Inferior parietal cortex (tissue), 1 donor: ENCODE data around the gene AHCTF1.
A peak's percentile ranks its signal among the peaks of the same experiment; 100 is the strongest.
"Not testable (repeated sequence)": the region's sequence is repeated elsewhere in the genome, so short reads cannot be mapped to it uniquely, and the experiment has no call there.

ENCODE experiments used
- DNase-seq: peaks from one replicate; pipeline ENCODE4 v3.0.0-alpha.2; 2016; ENCODE audit errors: extremely low spot score

Gene AHCTF1

DNA sequence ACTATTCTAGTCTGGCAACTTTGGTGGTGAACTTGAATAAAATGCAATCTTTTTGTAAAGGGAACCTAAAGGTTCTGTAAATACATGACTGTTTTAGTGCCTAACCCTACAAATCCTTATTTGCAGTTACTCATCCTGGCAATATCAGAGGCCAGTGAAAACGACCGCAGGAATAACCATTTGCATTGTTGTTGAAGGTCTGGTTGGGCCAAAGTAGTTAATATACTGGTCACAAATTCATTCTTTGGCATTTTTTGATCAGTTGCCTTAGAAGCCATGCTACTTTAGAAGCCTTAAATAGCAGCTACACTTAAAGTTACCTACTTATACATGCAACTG, 93.7 kb downstream of the AHCTF1 start:
- DNase-seq, result no peak

DNA sequence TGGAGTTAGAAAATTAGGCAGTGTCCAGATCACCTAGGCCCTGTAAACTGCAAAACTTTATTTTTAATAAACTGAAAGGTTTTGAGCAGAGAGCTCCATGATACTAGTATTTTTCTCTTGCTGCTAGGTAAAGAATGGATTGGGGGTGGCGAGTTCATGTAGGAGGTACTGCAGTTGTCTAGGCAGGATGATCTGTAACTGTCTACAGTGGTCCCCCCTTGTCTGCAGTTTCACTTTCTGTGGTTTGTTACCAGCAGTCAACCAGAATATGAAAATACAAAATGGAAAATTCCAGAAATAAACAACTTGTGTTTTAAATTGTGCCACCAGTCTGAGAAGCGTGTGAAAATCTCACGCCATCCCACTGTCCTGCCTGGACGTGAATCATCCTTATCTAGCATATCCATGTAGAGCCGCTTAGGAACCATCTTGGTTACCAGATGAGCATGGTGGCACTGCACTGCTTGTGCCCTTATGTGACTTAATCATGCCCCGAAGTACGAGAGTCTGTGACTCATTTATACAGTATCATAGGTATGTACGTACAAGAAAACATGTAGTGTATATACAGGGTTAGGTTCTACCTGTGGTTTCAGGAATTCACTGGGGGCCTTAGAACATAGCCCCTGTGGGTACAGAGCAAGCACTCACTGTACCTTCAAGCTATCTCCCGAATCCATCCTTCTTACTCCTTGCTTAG, 94.2 kb downstream of the AHCTF1 start:
- DNase-seq, result peak; percentile 38

DNA sequence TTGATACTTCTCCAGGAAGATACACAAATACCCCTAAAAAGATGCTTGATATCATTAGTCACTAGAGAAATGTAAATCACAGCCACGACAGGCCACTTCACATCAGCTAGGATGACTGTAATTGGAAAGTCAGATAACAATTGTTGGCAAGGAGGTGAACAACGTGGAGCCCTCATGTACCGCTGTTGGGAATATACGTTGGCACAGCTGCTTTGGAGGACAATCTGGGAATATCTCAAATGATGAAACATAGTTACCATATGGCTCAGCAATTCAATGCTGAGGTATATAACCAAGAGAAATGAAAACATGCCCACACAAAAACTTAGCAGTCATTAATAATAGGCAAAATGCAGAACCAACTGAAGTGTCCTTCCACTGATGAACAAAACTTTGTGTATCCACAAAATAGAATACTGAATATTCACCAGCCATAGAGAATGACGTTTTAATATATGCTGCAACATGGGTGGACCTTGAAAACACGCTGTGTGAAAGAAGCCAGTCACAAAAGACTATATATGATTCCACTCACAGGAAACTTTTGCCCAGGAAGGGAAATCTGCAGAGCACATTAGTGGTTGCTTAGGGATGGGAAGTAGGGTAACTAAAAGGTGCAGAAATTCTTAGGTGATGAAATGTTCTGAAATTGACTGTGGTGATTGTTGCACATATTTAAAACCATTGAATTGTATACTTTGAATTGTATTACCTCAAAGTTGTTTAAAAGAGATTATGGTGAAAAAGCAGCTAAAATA, 95.4 kb downstream of the AHCTF1 start:
- DNase-seq, result no peak

DNA sequence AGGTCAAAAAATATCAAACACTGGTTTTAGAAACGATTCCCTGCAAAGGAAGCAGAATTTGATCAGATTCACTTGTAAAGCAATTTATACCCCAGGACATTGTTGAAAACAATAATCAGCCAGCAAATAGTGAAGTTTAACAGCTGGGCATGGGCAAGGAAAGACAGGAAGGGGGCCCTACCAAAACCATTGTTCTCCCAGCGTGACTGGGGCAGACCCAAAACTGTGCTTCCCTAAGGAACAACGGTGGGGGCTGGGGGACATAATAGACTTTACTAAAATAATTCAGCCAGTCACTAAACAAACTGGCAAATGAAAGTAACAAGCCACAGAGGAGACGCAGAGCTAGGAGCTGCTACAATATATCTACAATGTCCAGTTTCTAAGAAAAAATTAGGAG, 100.2 kb downstream of the AHCTF1 start:
- DNase-seq, result no peak

DNA sequence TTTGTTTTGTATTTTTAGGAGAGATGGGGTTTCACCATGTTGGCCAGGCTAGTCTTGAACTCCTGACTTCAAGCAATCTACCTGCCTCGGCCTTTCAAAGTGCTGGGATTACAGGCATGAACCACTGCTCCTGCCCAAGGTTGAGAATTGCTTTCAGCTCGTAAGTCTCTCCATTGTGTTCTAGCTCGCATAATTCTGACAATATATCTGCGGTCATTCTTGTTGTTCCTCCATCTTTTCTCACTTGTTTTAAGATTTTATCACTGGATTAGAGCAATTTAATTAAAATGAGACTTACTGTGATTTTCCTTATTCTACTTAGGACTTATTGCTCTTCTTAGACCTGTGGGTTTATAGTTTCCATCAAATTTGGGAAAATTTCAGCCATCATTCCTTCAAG, 102.9 kb downstream of the AHCTF1 start:
- no peak for DNase-seq

DNA sequence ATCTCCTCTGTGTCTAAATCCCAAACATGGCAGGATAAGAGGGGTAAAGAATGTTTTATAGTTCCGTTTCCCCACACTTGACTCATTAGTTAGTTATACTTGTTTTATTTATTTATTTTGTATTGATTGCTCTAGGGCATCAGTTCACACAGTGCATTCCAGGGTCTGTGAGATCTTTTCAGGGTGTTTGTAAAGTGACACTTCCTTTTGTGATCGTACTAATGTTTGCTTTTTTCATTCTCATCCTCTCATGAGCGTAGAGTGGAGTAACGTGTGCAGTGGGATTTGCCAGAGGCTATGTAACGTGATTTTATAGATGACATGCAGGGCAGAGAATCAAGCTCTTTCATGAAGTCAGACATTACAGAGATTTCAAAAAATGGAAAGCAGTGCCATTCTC, 104.4 kb downstream of the AHCTF1 start:
- no peak for DNase-seq

DNA sequence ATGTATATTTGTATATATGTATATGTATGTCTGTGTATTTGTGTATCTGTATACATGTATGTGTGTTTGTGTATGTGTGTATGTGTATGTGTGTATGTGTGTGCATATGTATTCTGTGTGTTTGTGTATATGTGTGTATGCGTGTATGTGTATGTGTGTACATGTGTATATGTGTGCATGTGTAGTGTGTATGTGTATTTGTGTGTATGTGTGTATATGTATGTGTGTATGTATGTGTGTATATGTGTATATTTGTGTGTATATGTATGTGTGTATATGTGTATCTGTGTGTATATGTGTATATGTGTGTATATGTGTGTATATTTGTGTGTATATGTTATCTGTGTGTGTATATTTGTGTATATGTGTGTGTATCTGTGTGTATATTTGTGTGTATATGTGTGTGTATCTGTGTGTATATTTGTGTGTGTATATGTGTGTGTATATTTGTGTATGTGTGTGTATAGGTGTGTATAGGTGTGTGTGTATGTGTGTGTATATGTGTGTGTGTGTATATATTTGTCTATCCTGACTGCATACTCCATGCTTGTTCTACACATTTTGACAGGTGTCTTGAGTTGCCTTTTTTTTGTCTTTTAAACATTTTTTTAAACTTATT, 106.1 kb downstream of the AHCTF1 start:
- no peak for DNase-seq

DNA sequence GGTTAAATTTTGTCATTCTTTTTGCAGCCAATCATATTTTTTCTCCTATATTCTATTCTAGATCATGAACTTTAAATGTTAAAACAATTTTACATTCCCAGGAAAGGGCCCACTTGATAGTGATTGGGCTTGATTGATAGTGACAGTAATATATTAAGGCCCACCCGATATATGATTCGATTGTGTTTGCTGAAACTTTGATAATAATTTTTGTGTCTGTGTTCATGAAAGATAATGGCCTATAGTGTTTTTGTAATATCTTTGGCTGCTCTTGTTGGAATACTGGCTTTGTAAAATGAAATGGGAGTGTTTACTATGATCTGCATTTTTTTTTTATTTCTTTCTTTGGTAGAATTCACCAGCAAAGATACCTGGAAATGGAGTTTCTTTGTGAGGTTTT, 107.2 kb downstream of the AHCTF1 start:
- no peak for DNase-seq

DNA sequence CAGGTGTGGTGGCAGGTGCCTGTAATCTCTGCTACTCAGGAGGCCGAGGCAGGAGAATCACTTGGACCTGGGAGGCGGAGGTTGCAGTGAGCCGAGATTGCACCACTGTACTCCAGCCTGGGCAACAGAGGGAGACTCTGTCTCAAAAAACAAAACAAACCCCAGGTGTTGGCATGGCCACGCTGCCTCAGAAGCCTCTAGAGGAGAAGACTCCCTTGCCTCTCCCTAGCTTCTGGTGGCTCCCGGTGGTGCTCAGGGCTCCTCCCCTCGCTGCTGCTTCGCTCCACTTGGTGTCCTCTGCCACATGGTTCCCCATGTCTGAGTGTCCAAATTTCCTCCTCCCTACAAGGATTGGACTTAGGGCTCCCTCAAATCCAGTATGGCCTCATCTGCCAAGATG, 109.6 kb downstream of the AHCTF1 start:
- DNase-seq, result not testable (repeated sequence)

DNA sequence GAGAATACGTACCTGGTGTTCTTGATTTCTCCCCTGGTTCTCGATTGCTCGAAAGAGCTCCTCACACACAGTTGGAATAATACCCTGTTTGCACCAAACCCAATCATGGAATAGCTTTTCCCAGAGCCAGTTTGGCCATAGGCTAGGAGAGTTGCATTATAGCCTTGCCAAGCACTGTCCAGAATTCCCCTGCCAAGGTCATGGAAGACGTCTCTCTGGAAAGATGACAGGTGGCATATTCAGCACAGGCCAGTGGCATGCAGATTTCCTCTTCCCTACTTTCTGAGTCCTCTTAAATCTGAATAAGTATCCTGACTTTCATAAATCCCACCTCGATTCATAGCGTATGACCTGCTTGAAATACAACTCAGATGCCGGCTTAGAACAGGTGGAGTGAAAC, 111.1 kb downstream of the AHCTF1 start:
- no peak for DNase-seq

DNA sequence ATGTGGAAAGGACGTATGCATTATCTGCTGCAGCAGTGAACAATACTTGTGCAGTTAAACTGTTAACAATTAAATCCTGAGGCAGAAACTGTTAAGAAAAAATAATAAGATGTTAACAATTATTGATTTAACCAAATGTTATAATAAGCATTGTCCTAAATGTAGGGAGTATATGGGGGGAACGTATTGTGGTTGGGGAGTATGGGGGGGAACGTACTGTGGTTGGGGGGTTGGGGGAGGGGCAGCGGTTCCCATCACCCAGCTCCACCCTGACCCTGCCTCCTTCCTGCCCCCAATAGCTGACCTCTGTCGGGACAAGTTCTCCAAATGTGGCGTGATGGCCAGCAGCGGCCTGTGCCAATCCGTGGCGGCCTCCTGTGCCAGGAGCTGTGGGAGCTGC, 114.0 kb downstream of the AHCTF1 start:
- DNase-seq, result not testable (repeated sequence)

DNA sequence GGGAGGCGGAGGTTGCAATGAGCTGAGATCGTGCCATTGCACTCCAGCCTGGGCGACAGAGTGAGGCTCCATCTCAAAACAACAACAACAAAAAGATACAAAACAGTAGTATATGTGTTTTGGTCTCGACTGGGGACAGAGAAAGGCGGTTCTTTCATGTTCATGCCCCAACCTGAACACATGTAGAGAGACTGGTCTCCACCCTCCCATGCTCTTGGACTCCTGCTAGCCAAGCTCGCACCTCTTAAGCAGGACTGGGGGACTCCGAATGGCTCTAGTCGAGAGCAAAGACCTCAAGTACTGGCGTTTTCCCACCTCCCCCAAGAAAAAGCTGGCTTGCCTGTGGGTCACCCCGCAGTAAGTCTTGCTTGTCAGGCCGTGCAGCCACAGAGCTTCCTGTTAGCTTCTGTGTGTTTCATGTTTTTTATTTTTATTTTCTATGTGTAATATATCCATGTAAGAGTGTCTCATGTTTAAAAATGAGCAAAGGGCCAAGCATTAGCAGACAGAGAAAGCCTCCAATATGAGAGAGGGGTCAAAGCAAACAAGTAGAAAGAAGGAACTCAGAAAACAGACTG, 116.0 kb downstream of the AHCTF1 start:
- no peak for DNase-seq

DNA sequence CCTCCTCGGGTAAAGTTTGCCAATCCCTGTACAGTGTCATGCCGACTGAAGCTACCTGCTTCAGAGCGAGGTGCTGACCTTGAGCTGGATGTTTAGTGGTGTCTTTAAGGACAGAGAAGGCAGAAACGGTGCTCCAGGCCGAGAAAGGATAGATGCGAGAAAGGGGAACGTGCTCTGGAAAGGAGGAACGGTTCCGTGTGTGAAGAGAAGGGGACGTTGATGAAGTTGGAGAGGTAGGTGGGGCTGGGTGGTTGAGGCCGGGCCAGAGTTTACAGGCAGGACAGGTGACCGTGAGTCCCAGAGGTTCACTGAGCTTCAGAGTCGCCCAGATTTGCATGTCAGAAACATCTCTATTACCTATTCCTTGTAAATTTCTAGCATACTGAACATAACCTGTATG, 116.9 kb downstream of the AHCTF1 start:
- no peak for DNase-seq

DNA sequence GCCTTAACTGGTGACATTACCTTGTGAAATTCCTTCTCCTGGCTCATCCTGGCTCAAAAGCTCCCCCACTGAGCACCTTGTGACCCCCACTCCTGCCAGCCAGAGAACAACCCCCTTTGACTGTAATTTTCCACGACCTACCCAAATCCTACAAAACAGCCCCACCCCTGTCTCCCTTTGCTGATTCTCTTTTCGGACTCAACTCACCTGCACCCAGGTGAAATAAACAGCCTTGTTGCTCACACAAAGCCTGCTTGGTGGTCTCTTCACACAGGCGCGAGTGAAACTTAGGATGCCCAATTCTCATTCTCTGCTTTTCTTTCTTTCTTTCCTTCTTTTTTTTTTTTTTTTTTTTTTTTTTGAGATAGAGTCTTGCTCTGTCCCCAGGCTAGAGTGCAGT, 118.4 kb downstream of the AHCTF1 start:
- DNase-seq, result not testable (repeated sequence)

DNA sequence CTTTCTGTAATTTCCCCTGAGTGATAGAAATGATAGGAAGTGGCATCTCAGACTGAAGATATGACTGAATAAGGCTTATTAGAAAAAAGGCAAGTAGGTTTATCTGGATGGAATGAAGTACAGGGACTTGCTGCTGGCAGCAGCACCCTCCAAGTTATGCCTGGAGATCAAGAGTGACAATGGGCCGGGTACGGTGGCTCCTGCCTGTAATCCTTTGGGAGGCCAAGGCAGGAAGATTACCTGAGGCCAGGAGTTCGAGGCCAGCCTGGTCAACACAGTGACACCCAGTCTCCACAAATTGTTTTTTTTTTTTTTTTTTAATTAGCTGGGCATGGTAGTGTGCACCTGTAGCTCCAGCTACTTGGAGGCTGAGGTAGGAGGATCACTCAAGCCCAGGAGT, 119.8 kb downstream of the AHCTF1 start:
- DNase-seq, result no peak

DNA sequence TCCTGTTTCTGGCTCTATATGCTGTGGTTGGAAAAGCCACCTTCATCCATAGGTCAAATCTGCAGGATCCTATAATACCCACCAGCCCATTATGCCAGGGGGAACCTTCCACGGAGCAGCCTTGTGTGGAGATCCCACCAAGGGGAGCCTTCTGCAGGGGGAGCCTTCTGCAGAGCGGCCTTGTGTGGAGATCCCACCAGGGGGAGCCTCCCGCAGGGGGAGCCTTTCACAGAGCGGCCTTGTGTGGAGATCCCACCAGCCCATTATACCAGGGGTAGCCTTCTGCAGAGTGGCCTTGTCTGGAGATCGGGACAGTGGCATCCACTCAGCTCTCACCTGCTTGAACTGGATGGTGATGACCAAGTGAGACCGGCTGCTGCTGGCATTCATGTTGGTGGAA, 122.3 kb downstream of the AHCTF1 start:
- DNase-seq, result no peak

DNA sequence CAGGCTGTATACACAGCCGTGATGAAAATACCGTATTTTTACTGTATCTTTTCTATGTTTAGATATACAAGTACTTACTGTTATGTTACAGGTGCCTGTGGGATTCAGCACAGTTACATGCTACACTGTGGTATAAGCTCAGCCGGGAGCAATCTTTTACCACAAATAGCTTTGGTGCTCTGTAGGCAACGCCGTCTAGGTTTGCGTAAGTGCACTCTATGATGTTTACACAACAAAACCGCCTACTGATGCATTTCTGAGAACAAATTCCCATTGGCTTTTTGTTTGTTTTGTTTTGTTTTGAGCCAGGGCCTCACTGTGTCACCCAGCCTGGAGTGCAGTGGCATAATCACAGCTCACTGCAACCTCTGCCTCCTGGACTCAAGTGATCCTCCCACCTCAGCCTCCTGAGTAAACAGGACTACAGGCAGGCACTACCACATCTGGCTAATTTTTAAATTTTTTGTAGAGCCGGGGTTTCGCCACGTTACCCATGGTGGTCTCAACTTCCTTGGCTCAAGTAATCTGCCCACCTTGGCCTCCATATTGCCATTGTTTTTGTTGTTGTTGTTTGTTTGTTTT, 126.5 kb downstream of the AHCTF1 start:
- no peak for DNase-seq

DNA sequence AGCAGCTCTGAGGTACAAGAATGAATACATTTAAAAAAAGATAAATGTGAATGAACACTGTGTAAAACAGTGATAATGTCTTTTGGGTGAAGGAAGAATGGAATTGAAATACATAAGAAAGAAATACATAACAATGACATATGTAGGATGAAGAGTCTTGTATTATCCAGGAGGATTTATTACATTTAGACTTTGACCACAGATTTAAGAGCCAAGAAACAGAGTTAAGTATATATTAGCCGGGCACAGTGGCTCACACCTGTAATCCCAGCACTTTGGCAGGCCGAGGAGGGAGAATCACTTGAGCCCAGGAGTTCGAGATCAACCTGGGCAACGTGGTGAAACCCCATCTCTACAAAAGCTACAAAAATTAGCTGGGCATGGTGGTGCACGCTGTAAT, 127.9 kb downstream of the AHCTF1 start:
- DNase-seq, result no peak

DNA sequence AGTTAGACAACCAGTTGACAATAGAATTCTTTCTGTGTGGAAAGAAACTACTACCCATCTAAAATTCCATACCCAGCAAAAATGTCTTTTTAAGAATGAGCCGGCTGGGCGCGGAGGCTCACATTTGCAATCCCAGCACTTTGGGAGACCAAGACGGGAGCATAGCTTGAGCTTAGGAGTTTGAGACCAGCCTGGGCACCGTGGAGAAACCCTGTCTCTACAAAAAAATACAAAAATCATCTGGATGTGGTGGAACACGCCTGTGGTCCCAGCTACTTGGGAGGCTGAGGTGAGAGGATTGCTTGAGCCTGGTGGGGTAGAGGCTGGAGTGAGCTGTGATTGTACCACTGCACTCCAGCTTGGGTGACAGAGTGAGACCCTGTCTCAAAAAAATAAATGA, 128.4 kb downstream of the AHCTF1 start:
- DNase-seq, result no peak

DNA sequence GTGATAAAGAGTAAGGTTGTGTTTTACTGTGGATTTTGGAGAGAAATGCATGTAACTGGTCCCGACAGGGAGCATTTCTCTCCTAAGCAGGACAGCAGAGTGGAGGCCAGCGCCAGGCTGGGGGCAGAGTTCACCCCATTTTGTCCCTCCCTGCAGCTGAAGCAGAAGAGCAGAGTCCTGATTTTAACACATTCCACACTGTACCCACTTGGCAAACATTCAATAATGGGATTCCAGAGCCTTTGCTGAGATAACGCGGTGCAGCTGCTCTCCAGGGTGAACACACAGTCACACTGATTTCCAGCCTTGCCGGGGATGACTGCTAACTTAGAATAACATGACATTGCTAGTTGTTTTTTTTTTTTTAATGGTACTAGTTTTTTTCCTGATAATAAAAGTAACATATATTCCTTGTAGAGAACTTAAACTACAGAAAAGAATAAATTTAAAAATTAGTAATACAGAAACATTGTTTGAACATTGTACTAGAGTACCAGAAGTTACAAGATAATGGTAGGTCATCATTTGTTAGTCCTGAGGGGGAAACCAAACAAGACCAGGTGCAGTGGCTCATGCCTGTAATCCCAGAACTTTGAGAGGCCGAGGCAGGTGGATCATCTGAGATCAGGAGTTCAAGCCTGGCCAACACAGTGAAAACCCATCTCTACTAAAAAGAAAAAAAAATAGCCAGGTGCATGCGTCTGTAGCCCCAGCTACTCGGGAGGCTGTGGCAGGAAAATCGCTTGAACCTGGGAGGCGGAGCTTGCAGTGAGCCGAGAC, 130.3 kb downstream of the AHCTF1 start:
- DNase-seq, result no peak

DNA sequence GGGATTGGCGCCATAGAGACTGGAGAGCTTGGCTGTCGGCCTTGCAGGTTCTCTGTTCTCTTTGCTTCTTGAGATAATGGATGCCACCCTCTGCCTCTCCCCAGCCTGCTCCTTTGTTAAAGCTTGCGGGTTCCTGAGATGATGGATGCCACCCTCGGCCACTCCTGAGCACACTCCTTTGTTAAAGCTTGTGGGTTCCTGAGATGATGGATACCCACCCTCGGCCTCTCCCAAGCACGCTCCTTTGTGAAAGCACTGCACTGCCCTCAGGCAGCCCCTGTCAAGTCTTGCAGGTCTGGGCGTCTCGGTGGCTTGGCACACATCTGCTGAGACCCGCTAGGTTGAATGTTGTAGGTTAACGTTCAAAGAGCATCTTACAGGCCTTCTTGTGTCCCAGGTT, 131.0 kb downstream of the AHCTF1 start:
- DNase-seq, result no peak

DNA sequence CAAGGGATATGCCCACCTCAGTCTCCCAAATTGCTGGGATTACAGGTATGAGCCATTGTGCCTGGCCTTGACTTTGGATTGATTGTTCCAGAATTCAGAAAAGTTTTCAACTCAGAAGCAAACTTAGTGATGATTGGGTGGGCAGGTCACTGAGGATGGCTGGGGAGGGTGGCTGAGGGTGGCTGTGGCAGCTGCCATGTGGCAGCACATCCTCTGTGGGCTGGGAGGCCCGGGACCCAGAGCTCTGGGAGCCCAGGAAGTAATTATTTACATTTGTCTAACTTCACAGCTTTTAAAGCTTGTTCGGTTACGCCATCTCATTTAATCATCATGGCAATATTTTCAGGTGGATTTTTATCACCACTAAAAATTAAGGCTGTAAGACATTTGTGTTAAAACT, 131.4 kb downstream of the AHCTF1 start:
- no peak for DNase-seq
